Measurements from ENCODE around the gene TFB1M. TPM values are rescaled to one million over a fixed set of nuclear protein-coding genes. Genes with fewer than 3 reads are reported as not detected.
"Not testable (repeated sequence)": the region's sequence is repeated elsewhere in the genome, so short reads cannot be mapped to it uniquely, and the experiment has no call there.

Gene TFB1M
- total RNA-seq, 2 experiments from 2014 or later, result 25.8 to 26.5 TPM

- Mint-ChIP-seq H3K36me3 (ENCODE audit: low read depth) (peaks cover 39% of the 10 kb centered on the region), H3K27ac (no peak overlapping the region), H3K4me3 (no peak overlapping the region), H3K4me1 (peaks cover 31% of the 10 kb centered on the region), H3K9me3 (peaks cover 30% of the 10 kb centered on the region), H3K27me3 (no peaks in the 10 kb centered on the region)
- CTCF ChIA-PET, result no interaction called here
- POLR2A ChIA-PET, result no interaction called here
- DNase-seq, result no peak
Measured at GRCh38 chr6:155341130-155341828, 27.0 kb upstream of the TFB1M start.

DNA sequence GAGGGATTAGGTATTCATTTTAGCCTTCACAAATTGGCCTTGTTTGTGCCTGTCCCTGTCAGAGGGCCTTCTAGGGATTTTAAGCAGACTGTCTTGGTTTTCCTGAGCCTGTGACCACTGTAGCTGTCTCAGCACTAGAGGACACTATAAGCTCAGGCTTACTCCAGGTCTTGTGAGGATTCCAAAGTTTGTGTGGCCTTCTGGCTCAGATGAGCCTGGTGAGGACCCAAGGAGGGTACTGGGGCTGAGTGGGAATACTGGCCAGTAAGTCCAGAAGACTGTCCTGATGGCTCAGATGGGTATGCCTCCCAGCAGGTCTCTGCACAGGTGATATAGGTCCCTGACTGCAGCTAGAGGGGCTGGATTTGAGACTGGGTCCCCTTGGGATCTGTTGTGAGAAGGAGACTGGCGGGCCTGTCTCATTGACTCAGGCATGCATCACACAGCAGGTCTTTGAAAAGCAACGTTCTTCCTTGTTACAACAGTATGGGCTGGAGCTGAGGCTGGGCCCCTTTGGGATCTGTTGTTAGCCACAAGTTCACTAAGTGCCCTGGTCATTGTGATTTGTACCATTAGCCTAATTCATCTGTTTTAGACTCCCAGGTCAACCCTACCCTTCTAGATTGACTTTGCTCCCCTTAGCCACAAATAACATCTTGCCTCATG, 26.3 kb upstream of the TFB1M start:
- no peaks in the 10 kb centered on the region for H3K27me3 Mint-ChIP-seq
- H3K4me1 Mint-ChIP-seq, result peaks cover 31% of the 10 kb centered on the region
- CTCF ChIA-PET, result interaction anchor here (0.9 to 1.0 kb wide), 2 partner anchors 10 to 106 kb away, joined by 3 read pairs; no protein-coding TSS in a partner anchor
- peaks cover 32% of the 10 kb centered on the region for H3K9me3 Mint-ChIP-seq
- no peak for DNase-seq
- peak overlapping the region; percentile 44 for H3K27ac Mint-ChIP-seq
- H3K4me3 Mint-ChIP-seq, result no peak overlapping the region
- POLR2A ChIA-PET, result no interaction called here
- H3K36me3 Mint-ChIP-seq (ENCODE audit: low read depth), result peaks cover 45% of the 10 kb centered on the region

DNA sequence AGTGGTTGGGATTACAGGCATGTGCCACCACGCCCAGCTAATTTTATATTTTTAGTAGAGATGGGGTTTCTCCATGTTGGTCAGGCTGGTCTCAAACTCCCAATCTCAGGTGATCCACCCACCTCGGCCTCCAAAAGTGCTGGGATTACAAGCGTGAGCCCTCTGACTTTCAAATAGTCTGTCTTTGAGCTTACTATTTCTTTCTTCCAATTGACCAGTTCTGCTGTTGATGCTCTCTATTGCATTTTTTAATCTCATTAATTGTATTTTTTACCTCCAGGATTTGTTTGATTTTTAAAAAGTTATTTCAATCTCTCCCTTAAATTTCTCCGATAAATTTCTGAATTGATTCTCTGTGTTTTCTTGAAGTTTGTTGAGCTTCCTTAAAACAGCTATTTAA, 25.6 kb upstream of the TFB1M start:
- Mint-ChIP-seq H3K4me1 (peaks cover 31% of the 10 kb centered on the region), H3K27ac (peak overlapping the region; percentile 44), H3K36me3 (ENCODE audit: low read depth) (peaks cover 45% of the 10 kb centered on the region), H3K9me3 (peaks cover 34% of the 10 kb centered on the region)
- CTCF ChIA-PET, result interaction anchor here (0.9 to 1.0 kb wide), 2 partner anchors 10 to 107 kb away, joined by 3 read pairs; no protein-coding TSS in a partner anchor
- DNase-seq, H3K4me3 Mint-ChIP-seq, H3K27me3 Mint-ChIP-seq, POLR2A ChIA-PET: not testable (repeated sequence)

DNA sequence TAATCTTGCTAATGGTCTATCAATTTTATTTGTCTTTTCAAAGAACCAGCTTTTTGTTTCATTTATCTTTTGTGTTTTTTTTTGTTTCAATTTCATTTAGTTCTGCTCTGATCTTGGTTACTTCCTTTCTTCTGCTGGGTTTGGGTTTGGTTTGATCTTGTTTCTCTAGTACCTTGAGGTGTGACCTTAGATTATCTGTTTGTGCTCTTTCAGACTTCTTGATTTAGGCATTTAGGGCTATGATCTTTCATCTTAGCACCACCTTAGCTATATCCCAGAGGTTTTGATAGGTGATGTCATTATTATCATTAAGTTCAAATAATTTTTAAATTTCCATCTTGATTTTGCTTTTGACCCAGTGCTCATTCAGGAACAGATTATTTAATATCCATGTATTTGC, 24.0 kb upstream of the TFB1M start:
- CTCF ChIA-PET, result interaction anchor here (0.5 to 0.6 kb wide), 2 partner anchors 565 to 777 kb away, joined by 3 to 4 read pairs; no protein-coding TSS in a partner anchor
- not testable (repeated sequence) for H3K4me3 Mint-ChIP-seq, H3K27me3 Mint-ChIP-seq, DNase-seq
- peaks cover 45% of the 10 kb centered on the region for H3K36me3 Mint-ChIP-seq (ENCODE audit: low read depth)
- peak overlapping the region; percentile 82 for H3K27ac Mint-ChIP-seq
- peaks cover 42% of the 10 kb centered on the region for H3K4me1 Mint-ChIP-seq
- POLR2A ChIA-PET, result interaction anchor here (0.7 kb wide), 1 partner anchor 1089 kb away, joined by 9 read pairs; no protein-coding TSS in a partner anchor
- H3K9me3 Mint-ChIP-seq, result peaks cover 34% of the 10 kb centered on the region

- H3K9me3 Mint-ChIP-seq, result peaks cover 30% of the 10 kb centered on the region
- ChIA-PET POLR2A (no interaction called here), CTCF (no interaction called here)
- no peak overlapping the region for H3K4me3 Mint-ChIP-seq
- no peak for DNase-seq
- H3K27ac Mint-ChIP-seq, result no peak overlapping the region
- peaks cover 37% of the 10 kb centered on the region for H3K36me3 Mint-ChIP-seq (ENCODE audit: low read depth)
- H3K4me1 Mint-ChIP-seq, result peaks cover 42% of the 10 kb centered on the region
- H3K27me3 Mint-ChIP-seq, result no peaks in the 10 kb centered on the region
Measured at GRCh38 chr6:155335265-155335664, 21.0 kb upstream of the TFB1M start.

DNA sequence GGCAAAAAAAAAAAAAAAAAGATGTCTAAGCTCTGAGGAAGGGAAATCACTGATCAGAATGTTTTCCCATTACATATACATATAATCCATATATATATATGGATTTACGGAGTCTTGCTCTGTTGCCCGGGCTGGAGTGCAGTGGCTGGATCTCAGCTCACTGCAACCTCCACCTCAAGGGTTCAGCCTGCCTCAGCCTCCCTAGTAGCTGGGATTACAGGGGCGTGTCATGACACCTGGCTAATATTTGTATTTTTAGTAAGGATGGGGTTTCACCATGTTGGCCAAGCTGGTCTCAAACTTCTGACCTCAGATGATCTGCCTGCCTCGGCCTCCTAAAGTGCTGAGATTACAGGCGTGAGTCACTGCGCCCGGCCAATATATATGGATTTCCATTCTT, 19.8 kb upstream of the TFB1M start:
- peaks cover 41% of the 10 kb centered on the region for H3K4me1 Mint-ChIP-seq
- CTCF ChIA-PET, result interaction anchor here (0.6 to 1.0 kb wide), 2 partner anchors 15 to 1342 kb away, joined by 3 to 4 read pairs; no protein-coding TSS in a partner anchor
- H3K4me3 Mint-ChIP-seq, result not testable (repeated sequence)

DNA sequence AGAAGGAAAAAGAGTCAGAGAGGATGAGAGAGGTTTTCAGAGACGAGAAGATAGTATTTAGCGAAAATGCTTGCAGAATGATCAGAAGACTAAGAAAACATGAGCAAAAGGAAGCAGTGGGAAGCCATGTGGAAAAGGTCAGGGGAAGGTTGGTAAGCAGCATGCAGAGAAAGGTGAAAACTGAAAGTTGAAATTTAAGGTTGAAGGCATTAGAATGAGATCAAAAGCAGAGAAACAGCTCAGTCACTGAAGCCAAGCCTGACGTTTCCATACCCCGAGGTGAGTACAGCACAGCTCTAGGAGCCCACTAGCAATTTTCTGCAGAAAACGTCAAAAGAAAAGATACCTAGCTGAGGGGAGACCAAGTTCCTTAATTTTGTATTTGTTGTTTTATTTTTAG, 19.1 kb upstream of the TFB1M start:
- H3K4me1 Mint-ChIP-seq, result peaks cover 40% of the 10 kb centered on the region
- H3K9me3 Mint-ChIP-seq, result peaks cover 22% of the 10 kb centered on the region
- peak; percentile 18 for DNase-seq
- ChIA-PET POLR2A (no interaction called here), CTCF (interaction anchor here (1.0 kb wide), 1 partner anchor 14 kb away, joined by 4 read pairs; no protein-coding TSS in a partner anchor)
- peak overlapping the region; percentile 18 for H3K4me3 Mint-ChIP-seq
- no peaks in the 10 kb centered on the region for H3K27me3 Mint-ChIP-seq
- peak overlapping the region; percentile 81 for H3K27ac Mint-ChIP-seq
- H3K36me3 Mint-ChIP-seq (ENCODE audit: low read depth), result peaks cover 22% of the 10 kb centered on the region

More for the DNA sequence above, 19.8 kb upstream of the TFB1M start:
- Mint-ChIP-seq H3K9me3 (peaks cover 27% of the 10 kb centered on the region), H3K36me3 (ENCODE audit: low read depth) (peaks cover 28% of the 10 kb centered on the region)
- POLR2A ChIA-PET, result interaction anchor here (0.6 kb wide), 1 partner anchor 18 kb away, joined by 4 read pairs; no protein-coding TSS in a partner anchor
- not testable (repeated sequence) for DNase-seq, H3K27ac Mint-ChIP-seq, H3K27me3 Mint-ChIP-seq

GRCh38 chr6:155330922-155331321, 16.6 kb upstream of the TFB1M start:
- POLR2A ChIA-PET, result no interaction called here
- Mint-ChIP-seq H3K27ac (no peak overlapping the region), H3K4me3 (no peak overlapping the region), H3K36me3 (ENCODE audit: low read depth) (peaks cover 3% of the 10 kb centered on the region), H3K9me3 (peaks cover 9% of the 10 kb centered on the region), H3K4me1 (peaks cover 34% of the 10 kb centered on the region), H3K27me3 (no peaks in the 10 kb centered on the region)
- CTCF ChIA-PET, result interaction anchor here (3.2 kb wide), 1 partner anchor 14 kb away, joined by 11 read pairs; no protein-coding TSS in a partner anchor
- no peak for DNase-seq

- Mint-ChIP-seq H3K9me3 (peaks cover 3% of the 10 kb centered on the region), H3K27ac (no peak overlapping the region), H3K27me3 (no peaks in the 10 kb centered on the region), H3K36me3 (ENCODE audit: low read depth) (no peaks in the 10 kb centered on the region), H3K4me3 (no peak overlapping the region), H3K4me1 (peaks cover 34% of the 10 kb centered on the region)
- DNase-seq, result no peak
- CTCF ChIA-PET, result interaction anchor here (0.8 to 3.2 kb wide), 4 partner anchors 10 to 401 kb away, joined by 3 to 11 read pairs (median 3); no protein-coding TSS in a partner anchor
- POLR2A ChIA-PET, result no interaction called here
Measured at GRCh38 chr6:155330133-155330734, 15.9 kb upstream of the TFB1M start.

DNA sequence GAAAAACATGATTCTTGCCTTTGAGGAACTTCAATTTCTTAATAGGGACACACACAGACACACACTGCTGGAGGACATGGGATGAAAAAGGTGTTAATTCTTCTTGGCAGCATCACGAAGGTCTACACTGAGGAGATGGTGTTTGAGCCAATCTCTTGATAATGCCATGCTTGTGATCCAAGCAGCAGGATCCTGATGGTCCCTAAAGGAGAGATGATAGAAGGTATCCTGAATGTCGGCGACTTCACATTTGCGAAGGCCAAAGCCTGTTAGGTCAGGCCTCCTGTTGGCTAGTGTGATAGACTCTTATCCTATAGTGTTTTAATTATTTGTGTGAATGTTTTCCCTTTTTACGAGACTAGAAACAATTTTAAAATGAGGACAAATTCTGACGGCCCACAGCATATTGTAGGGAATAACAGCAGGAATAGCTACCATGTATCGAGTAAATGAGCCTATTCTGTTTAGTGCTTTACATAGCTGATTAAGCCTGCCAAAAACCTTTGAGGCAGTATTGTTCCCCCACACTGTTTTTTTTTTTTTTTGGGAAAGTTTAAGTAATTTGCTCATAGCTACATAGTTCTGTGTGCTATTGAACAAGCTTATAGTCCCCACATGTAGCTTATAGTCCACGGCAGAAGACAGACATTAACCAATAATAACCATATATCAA, 15.3 kb upstream of the TFB1M start:
- H3K27ac Mint-ChIP-seq, result no peak overlapping the region
- H3K36me3 Mint-ChIP-seq (ENCODE audit: low read depth), result no peaks in the 10 kb centered on the region
- ChIA-PET CTCF (interaction anchor here (0.8 to 3.2 kb wide), 4 partner anchors 11 to 400 kb away, joined by 3 to 11 read pairs (median 3); no protein-coding TSS in a partner anchor), POLR2A (no interaction called here)
- no peak for DNase-seq
- no peaks in the 10 kb centered on the region for H3K27me3 Mint-ChIP-seq
- no peaks in the 10 kb centered on the region for H3K9me3 Mint-ChIP-seq
- H3K4me1 Mint-ChIP-seq, result peaks cover 34% of the 10 kb centered on the region
- H3K4me3 Mint-ChIP-seq, result no peak overlapping the region

DNA sequence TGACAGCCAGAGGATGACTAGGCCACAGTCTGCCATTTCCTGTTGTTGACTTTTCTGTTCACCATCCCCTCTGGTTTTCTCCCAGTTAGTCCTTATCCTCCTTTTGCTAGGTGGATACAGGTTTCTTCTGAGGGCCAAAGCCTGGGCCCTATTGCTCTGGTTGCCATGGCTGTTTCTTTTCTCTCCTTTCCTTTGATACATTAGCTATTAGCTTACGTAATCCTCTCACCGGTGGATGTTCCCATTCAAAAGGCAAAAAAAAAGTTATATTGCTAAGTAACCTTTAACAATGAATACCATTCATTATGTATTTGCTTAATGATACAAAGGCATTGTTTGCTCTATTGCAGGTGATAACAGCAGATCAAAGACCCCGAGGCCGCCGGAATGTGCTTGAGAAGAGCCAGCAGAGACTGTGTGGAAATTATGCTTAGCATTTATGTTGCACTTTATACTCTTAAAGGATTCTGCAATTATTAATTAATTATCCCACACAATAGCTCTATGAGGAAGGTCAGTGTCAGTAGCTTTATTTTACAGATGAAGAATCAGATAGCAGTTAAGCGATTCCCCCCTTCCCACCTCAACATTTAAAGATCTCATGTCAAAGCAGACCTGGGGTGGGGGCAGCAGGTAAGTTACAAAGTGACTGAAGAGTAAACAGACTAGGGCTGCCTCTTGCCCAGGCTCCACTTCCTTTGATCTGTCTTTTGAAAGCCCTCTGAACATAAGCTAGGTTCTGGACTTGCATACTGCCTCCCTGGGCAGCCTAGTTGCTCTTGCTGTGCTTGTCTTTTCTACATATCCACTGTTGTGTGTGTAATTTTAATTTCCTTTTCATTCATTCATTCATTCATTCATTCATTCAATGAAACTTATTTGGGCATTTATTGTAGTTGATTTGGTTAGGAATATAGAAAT, 14.5 kb upstream of the TFB1M start:
- no peak for DNase-seq
- ChIA-PET CTCF (interaction anchor here (0.6 to 3.2 kb wide), 4 partner anchors 12 to 1068 kb away, joined by 3 to 11 read pairs (median 4); no protein-coding TSS in a partner anchor), POLR2A (interaction anchor here (0.5 kb wide), 1 partner anchor 175 kb away, joined by 6 read pairs; no protein-coding TSS in a partner anchor)
- H3K9me3 Mint-ChIP-seq, result no peaks in the 10 kb centered on the region
- H3K36me3 Mint-ChIP-seq (ENCODE audit: low read depth), result no peaks in the 10 kb centered on the region
- H3K4me3 Mint-ChIP-seq, result no peak overlapping the region
- H3K4me1 Mint-ChIP-seq, result peaks cover 29% of the 10 kb centered on the region
- H3K27ac Mint-ChIP-seq, result no peak overlapping the region
- no peaks in the 10 kb centered on the region for H3K27me3 Mint-ChIP-seq
